T1000 (cell line): ENCODE measurements around the gene SORCS2.

Source experiments
- DNase-seq: peaks from one replicate; lab custom pipeline; 2025; ENCODE audit warnings: mixed read lengths; lab: John Stamatoyannopoulos, UW

Gene SORCS2

GRCh38 chr4:7710576-7711306 is 518.4 kb downstream of the SORCS2 start:
- no peak for DNase-seq

GRCh38 chr4:7711307-7711963 is 519.1 kb downstream of the SORCS2 start:
- no peak for DNase-seq

- no peak for DNase-seq
Observed at GRCh38 chr4:7712021-7712671, 519.8 kb downstream of the SORCS2 start.

- no peak for DNase-seq
Observed at GRCh38 chr4:7713757-7714156, 521.4 kb downstream of the SORCS2 start.

- no peak for DNase-seq
Observed at GRCh38 chr4:7714176-7714575, 521.8 kb downstream of the SORCS2 start.

- DNase-seq: no peak
Observed at GRCh38 chr4:7714738-7715137, 522.4 kb downstream of the SORCS2 start.

GRCh38 chr4:7715271-7716009 is 523.1 kb downstream of the SORCS2 start:
- no peak for DNase-seq

GRCh38 chr4:7716010-7716721 is 523.8 kb downstream of the SORCS2 start:
- DNase-seq: no peak

GRCh38 chr4:7717161-7717560 is 524.8 kb downstream of the SORCS2 start:
- DNase-seq: no peak

- no peak for DNase-seq
Observed at GRCh38 chr4:7717946-7718490, 525.7 kb downstream of the SORCS2 start.

GRCh38 chr4:7719354-7720174 is 527.2 kb downstream of the SORCS2 start:
- peak; percentile 56 for DNase-seq

GRCh38 chr4:7721984-7722551 is 529.7 kb downstream of the SORCS2 start:
- DNase-seq: no peak

GRCh38 chr4:7722766-7723387 is 530.5 kb downstream of the SORCS2 start:
- no peak for DNase-seq

GRCh38 chr4:7723625-7724024 is 531.3 kb downstream of the SORCS2 start:
- no peak for DNase-seq

GRCh38 chr4:7725951-7726350 is 533.6 kb downstream of the SORCS2 start:
- DNase-seq: peak; percentile 73

- DNase-seq: no peak
Observed at GRCh38 chr4:7726665-7727413, 534.5 kb downstream of the SORCS2 start.

GRCh38 chr4:7727749-7728148 is 535.4 kb downstream of the SORCS2 start:
- DNase-seq: no peak

GRCh38 chr4:7731437-7731836 is 539.1 kb downstream of the SORCS2 start:
- DNase-seq: no peak

- DNase-seq: no peak
Observed at GRCh38 chr4:7732263-7732662, 539.9 kb downstream of the SORCS2 start.
